Measurements from ENCODE around the gene ITPR1. TPM values are rescaled to one million over a fixed set of nuclear protein-coding genes. Genes with fewer than 3 reads are reported as not detected.

Gene ITPR1
- total RNA-seq, 3 donors from 2014 or later = 10.7 to 80.2 (median 20.7) TPM

DNA sequence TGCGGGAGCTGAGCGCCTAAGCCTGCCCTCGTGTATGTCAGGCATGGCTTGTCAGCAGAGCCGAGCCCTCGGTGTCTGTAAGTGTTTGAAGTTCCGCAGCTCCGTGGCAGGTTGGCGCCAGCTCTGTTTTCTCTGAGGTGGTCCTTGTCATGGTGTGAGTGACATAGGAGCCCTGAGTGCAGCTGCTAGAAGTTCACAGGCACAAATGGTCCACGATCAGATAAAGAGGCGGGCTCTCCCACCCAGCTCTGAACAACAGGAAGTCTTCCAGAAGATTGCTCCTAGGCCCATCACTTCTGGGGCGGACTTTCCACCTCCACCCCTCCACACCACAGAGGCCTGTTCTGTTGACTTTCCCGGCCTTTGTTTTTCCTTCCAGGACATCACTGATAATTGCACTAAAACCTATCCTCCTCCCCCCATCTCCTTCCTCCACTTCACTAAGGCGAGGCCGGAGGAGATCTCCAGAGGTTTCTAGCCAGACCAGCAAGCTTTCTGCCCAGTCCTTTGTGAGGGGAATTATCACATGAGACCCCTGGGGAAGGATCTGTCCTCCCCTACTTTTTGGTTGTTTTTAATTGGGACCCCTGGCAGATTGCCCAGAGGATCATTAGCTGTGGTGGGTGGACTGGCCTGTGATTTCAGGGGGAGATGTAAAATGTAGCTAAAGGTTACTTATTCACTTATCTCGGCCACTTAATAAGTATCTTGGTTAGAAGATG is 19.9 kb downstream of the ITPR1 start:
- ATAC-seq = no peak
- Histone ChIP-seq H3K4me1 (ENCODE audit: low read depth) (no peaks in the 10 kb centered on the region), H3K36me3 (ENCODE audit: low read depth) (no peaks in the 10 kb centered on the region), H3K9me3 (no peaks in the 10 kb centered on the region), H3K4me3 (no peak overlapping the region)
- TF ChIP-seq, protein P1, sequence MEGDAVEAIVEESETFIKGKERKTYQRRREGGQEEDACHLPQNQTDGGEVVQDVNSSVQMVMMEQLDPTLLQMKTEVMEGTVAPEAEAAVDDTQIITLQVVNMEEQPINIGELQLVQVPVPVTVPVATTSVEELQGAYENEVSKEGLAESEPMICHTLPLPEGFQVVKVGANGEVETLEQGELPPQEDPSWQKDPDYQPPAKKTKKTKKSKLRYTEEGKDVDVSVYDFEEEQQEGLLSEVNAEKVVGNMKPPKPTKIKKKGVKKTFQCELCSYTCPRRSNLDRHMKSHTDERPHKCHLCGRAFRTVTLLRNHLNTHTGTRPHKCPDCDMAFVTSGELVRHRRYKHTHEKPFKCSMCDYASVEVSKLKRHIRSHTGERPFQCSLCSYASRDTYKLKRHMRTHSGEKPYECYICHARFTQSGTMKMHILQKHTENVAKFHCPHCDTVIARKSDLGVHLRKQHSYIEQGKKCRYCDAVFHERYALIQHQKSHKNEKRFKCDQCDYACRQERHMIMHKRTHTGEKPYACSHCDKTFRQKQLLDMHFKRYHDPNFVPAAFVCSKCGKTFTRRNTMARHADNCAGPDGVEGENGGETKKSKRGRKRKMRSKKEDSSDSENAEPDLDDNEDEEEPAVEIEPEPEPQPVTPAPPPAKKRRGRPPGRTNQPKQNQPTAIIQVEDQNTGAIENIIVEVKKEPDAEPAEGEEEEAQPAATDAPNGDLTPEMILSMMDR (IDR thresholded peaks at IDR 0.05) = no peak
- DNase-seq = no peak
- intact Hi-C loops (cut with DNase I, micrococcal nuclease) = no loop called here

DNA sequence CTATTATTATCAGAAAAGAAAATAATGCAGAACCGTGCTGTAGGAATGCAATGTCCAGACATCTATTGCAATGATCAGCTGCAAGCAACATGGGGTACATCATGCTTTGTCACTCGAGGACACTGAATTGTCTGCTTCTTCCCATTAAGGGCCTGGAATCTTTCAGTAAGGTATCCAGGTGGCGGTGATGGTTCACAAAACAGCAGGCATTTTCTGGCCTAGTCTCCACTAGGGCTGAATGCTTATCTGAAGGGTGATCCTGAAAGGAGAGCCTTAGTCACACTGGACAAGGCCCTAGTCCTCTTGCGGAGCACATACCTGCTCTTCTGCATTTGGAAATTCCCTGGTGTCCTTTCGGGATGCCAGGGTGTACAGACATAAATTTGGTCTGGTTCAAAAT is 21.2 kb downstream of the ITPR1 start:
- Histone ChIP-seq H3K4me3 (no peak overlapping the region), H3K4me1 (ENCODE audit: low read depth) (no peaks in the 10 kb centered on the region), H3K9me3 (no peaks in the 10 kb centered on the region), H3K36me3 (ENCODE audit: low read depth) (no peaks in the 10 kb centered on the region)
- intact Hi-C loops (cut with DNase I, micrococcal nuclease) = no loop called here
- TF ChIP-seq, protein P1 (IDR thresholded peaks at IDR 0.05) = no peak
- DNase-seq = no peak
- no peak for ATAC-seq

DNA sequence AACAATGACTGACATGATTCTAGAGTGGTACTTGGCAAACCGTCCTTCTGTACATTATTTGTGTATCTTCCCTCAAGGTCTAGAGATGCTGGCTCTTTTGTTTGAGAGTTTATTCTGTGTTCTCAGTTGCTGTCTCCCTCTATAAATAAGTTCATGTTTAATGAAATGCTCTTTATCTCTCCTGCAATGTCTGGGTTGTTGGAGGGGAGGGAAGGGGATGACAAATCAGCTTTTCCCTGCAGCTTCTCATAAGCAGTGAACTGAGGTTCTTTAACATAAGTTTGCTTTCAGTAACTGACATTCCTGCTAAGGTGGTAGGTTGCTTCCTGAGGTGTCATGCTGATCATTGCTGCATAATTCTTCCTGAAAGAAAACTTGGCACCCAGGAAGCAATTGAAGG is 21.8 kb downstream of the ITPR1 start:
- no peaks in the 10 kb centered on the region for H3K36me3 ChIP-seq (ENCODE audit: low read depth)
- H3K4me1 ChIP-seq (ENCODE audit: low read depth) = no peaks in the 10 kb centered on the region
- no peak overlapping the region for H3K4me3 ChIP-seq
- no peaks in the 10 kb centered on the region for H3K9me3 ChIP-seq
- TF ChIP-seq, protein P1 (IDR thresholded peaks at IDR 0.05) = no peak
- no peak for DNase-seq
- intact Hi-C loops (cut with DNase I, micrococcal nuclease) = no loop called here
- no peak for ATAC-seq

DNA sequence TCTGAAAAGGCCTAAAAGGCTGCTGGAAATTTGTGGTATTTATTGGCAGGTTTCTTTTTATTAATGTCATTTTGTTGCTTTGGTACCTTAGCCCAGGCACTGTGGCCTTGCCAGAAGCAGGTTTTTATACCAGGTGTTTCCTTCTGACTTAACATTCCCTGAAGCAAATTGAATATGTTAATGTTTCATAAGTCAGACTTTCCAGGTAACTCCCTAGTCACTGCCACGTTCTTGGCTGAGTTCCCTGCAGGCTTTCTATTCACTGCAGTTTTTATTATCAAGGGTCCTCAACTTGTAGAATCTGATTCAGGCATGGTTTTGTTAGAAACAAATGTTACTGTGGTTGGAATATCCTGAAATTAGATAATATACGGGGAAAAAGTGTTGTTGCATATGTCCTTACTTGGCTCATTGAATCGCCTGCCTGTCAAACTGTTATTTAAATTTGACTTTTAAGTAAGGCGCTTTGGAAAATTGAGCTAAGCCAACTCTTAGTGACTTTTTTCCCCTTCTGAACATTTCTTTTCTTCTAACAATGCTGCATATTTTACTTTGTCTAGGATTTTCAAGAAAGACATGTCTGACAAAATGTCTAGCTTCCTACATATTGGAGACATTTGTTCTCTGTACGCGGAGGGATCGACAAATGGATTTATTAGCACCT is 22.9 kb downstream of the ITPR1 start:
- ATAC-seq (no peak), DNase-seq (no peak)
- Histone ChIP-seq H3K9me3 (no peaks in the 10 kb centered on the region), H3K4me1 (ENCODE audit: low read depth) (no peaks in the 10 kb centered on the region), H3K36me3 (ENCODE audit: low read depth) (no peaks in the 10 kb centered on the region), H3K4me3 (no peak overlapping the region)
- TF ChIP-seq, protein P1 (IDR thresholded peaks at IDR 0.05) = no peak
- intact Hi-C loops (cut with DNase I, micrococcal nuclease) = no loop called here

DNA sequence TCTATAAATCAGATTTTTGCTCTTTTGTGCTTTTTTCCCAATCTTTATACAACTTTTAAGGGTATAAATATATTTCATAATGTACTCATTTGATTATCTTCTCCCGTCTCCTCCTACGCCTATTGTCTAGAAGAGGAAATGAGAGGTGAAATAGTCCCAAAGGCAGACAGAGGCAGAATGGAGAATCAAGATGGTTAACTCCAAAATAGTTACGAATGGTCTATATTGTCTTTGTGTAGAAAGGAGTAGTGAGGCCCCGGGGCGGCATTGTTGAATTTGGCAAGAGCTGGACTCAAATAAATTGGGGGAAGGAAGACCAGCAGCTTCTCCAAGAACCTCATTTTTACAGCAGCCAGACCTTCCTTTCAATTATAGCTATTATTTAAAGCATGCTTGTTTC is 23.9 kb downstream of the ITPR1 start:
- H3K4me3 ChIP-seq = no peak overlapping the region
- DNase-seq (no peak), ATAC-seq (no peak)
- H3K4me1 ChIP-seq (ENCODE audit: low read depth) = no peaks in the 10 kb centered on the region
- H3K36me3 ChIP-seq (ENCODE audit: low read depth) = no peaks in the 10 kb centered on the region
- H3K9me3 ChIP-seq = no peaks in the 10 kb centered on the region
- TF ChIP-seq, protein P1 (IDR thresholded peaks at IDR 0.05) = no peak
- intact Hi-C loops (cut with DNase I, micrococcal nuclease) = no loop called here
